AG04450 (cell line): ENCODE data around the gene GARIN5A. TPM values are rescaled to one million over a fixed set of nuclear protein-coding genes. Genes with fewer than 3 reads are reported as not detected.

Source experiments
- CTCF ChIA-PET: fragments of 300-600, 350-600 bp; formaldehyde crosslinking; extraction: SDS; loops from one replicate; lab custom pipeline; 2022; ENCODE audit warnings: antibody characterized with exemption, inconsistent platforms; lab: Charles Lee
- POLR2A ChIA-PET: fragments of 350-600 bp; formaldehyde crosslinking; extraction: SDS; loops from one replicate; lab custom pipeline; 2021; ENCODE audit warnings: antibody characterized with exemption, inconsistent platforms; lab: Yijun Ruan, JAX
- DNase-seq: peaks from one replicate; pipeline ENCODE4 v3.0.0-alpha.2; 2011; ENCODE audit warnings: low read depth, low spot score
- H3K27ac ChIP-seq: one replicate; pipeline ENCODE4 v1.5.1; 2012; ENCODE audit warnings: low read depth, low read length, control low read depth
- H3K27me3 ChIP-seq: one replicate; pipeline ENCODE4 v1.6.0; 2012; ENCODE audit warnings: low read length; ENCODE audit not compliant: control insufficient read depth, insufficient read depth
- H3K4me3 ChIP-seq: 2 replicates; pipeline ENCODE4 v1.5.1; 2011; ENCODE audit warnings: mild to moderate bottlenecking, low read depth, low read length, control low read depth
- H3K9me3 ChIP-seq: 2 replicates; pipeline ENCODE4 v1.5.1; 2012; ENCODE audit warnings: low read length; ENCODE audit not compliant: control insufficient read depth, insufficient read depth
- polyA plus RNA-seq: library from polyadenylated mRNA; depleted of rRNA; stranded (reverse); fragments of >200 nt; gene quantifications from 2 replicates; pipeline ENCODE4 v1.2.3, GENCODE V29; 2011
- TF ChIP-seq, protein P1 (sequence below): IDR thresholded peaks from 2 replicates; pipeline ENCODE4 v1.5.1; 2011; ENCODE audit warnings: low read depth, low read length, control low read depth, inconsistent platforms

The GARIN5A gene
- polyA plus RNA-seq, 1 experiment = 0.32 TPM

DNA sequence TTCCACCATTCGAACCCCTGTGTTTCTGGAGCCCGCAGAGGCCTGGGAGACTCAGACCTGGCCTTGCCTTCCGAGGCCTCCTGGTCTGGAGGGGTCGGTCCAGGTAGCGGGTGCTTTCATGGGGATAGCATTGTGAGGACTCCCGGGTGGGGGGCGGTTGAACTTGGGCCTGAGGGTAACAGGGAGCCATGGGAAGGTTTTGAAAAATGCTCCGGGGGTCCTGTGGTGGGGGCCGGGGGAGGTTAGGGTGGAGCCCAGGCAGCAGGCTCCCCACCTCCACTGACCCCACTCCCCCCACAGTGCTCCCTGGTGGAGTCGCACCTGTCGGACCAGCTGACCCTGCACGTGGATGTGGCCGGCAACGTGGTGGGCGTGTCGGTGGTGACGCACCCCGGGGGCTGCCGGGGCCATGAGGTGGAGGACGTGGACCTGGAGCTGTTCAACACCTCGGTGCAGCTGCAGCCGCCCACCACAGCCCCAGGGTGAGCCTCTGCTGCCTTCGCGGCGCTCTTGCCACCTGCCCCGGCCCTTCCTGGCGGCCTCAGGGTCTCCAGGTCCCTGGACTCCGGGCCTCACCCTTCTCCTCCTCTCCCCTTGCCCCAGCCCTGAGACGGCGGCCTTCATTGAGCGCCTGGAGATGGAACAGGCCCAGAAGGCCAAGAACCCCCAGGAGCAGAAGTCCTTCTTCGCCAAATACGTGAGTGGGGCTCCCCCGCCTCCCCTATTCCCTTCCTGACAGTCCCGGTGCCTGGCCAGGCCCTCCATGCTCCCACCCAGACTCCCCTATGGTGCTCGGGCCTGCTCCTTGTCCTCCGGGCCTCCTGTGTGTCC lies 3.8 kb upstream of the GARIN5A start:
- DNase-seq = no peak
- H3K27me3 ChIP-seq = no peaks in the 10 kb centered on the region
- CTCF ChIA-PET = interaction anchor here (1.1 kb wide), 1 partner anchor 123 kb away, joined by 4 read pairs; no protein-coding TSS in a partner anchor
- POLR2A ChIA-PET = no interaction called here
- H3K27ac ChIP-seq = no peak overlapping the region
- H3K4me3 ChIP-seq = no peak overlapping the region
- TF ChIP-seq, protein P1, sequence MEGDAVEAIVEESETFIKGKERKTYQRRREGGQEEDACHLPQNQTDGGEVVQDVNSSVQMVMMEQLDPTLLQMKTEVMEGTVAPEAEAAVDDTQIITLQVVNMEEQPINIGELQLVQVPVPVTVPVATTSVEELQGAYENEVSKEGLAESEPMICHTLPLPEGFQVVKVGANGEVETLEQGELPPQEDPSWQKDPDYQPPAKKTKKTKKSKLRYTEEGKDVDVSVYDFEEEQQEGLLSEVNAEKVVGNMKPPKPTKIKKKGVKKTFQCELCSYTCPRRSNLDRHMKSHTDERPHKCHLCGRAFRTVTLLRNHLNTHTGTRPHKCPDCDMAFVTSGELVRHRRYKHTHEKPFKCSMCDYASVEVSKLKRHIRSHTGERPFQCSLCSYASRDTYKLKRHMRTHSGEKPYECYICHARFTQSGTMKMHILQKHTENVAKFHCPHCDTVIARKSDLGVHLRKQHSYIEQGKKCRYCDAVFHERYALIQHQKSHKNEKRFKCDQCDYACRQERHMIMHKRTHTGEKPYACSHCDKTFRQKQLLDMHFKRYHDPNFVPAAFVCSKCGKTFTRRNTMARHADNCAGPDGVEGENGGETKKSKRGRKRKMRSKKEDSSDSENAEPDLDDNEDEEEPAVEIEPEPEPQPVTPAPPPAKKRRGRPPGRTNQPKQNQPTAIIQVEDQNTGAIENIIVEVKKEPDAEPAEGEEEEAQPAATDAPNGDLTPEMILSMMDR = no peak
- peaks cover 13% of the 10 kb centered on the region for H3K9me3 ChIP-seq

- no peaks in the 10 kb centered on the region for H3K27me3 ChIP-seq
- CTCF ChIA-PET = interaction anchor here (0.7 to 1.5 kb wide), 5 partner anchors 14 to 122 kb away, joined by 3 to 6 read pairs (median 4); partner anchors contain the start of gene NR1H2
- no peak overlapping the region for H3K4me3 ChIP-seq
- DNase-seq = no peak
- H3K27ac ChIP-seq = no peak overlapping the region
- POLR2A ChIA-PET = interaction anchor here (0.6 to 1.8 kb wide), 2 partner anchors 19 to 31 kb away, joined by 3 to 4 read pairs; partner anchors contain the start of gene JOSD2
- TF ChIP-seq, protein P1 = no peak
- peaks cover 13% of the 10 kb centered on the region for H3K9me3 ChIP-seq
Observed at GRCh38 chr19:50479761-50480251, 3.2 kb upstream of the GARIN5A start.

DNA sequence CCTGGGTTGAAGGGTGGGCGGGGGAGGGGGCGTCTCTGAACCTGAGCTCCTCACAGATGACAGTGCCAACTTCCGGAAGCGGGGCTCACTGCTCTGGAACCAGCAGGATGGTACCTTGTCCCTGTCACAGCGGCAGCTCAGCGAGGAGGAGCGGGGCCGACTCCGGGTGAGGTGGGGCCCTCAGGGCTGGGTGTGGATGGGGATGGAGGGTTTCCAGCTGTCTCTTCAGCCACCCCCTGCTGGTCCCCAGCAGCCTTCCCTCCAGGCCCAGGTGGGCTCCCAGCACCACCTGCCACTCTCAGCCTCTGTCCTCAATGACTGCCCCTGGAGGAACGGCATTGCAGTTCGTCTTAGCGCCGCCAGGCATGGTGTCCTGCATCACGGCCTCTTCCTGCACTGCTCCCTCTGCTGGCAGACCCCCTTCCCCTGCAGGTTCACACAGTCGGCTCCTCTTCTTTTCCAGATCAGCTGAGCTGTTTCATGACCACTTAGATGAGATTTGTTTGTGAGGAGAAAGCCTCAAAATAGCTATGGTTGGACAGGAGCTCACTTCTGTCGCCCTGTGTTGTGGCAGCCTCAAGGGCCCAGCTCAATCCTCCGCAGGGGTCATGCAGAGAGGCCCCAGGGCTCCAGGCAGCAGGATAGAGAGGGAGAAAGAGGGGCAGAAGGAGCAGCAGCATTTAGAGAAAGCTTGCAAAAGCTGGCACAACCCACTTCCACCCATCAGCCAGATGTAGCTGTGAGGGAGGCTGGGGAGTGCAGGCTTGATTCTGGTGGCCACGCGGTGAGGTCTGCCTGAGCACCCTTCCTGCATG lies 2.5 kb upstream of the GARIN5A start:
- H3K27me3 ChIP-seq = no peaks in the 10 kb centered on the region
- no peak overlapping the region for H3K27ac ChIP-seq
- ChIA-PET CTCF (interaction anchor here (0.6 to 1.5 kb wide), 10 partner anchors 10 to 122 kb away, joined by 3 to 6 read pairs (median 4); partner anchors contain the start of gene NR1H2), POLR2A (interaction anchor here (0.6 to 1.8 kb wide), 3 partner anchors 18 to 32 kb away, joined by 3 to 4 read pairs (median 3); partner anchors contain the start of gene JOSD2)
- H3K9me3 ChIP-seq = peaks cover 13% of the 10 kb centered on the region
- no peak overlapping the region for H3K4me3 ChIP-seq
- TF ChIP-seq, protein P1 = peak; percentile 59
- no peak for DNase-seq

DNA sequence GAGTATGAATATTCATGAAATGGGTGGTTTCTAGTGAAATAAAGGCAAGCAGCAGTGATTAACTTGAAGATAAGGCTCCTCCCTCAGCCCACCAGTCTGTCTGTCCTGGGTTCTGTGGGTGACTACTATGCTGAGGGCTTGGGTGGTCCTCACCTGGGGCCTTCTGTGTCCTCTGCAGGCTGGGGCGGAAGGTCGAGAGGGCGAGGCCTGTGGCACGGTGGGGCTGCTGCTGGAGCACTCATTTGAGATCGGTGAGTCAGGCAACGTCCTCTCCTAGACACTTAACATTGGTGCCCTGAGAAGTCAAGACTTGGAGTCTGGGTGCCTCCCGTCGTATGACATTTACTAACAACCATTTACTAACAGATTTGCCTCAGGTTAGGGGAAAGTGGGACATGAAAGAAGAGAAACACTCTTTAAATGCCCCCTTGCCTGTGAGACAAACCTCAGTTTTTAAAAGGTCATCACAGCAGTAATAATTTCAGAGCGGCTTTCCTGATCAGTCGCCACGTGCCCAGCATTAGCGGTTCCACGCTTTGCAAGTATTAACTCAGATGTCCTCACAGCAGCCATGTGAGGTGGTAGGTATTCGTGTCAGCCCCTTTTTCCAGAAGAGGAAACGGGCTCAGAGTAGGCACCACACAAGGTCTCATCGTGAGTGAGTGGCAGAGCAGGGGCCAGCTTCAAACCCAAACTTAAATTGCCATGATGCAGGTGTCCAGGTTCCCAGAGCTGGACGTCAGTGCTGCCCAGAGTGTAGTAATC lies 1.3 kb upstream of the GARIN5A start:
- Histone ChIP-seq H3K4me3 (no peak overlapping the region), H3K9me3 (peaks cover 13% of the 10 kb centered on the region), H3K27me3 (no peaks in the 10 kb centered on the region), H3K27ac (no peak overlapping the region)
- TF ChIP-seq, protein P1 = no peak
- ChIA-PET CTCF (interaction anchor here (0.6 to 1.5 kb wide), 4 partner anchors 12 to 109 kb away, joined by 3 to 5 read pairs (median 4); no protein-coding TSS in a partner anchor), POLR2A (interaction anchor here (0.7 to 1.8 kb wide), 2 partner anchors 31 to 33 kb away, joined by 3 read pairs; partner anchors contain the start of gene JOSD2)
- no peak for DNase-seq
